C4-2B (cell line): ENCODE results near the gene IL22RA2.

Source experiments
- H3K27ac ChIP-seq: fragments of 450-650 bp; 2 replicates; pipeline ENCODE4 v1.5.1; 2017
- ZFX ChIP-seq: fragments of 450-650 bp; IDR thresholded peaks from 2 replicates; pipeline ENCODE4 v1.6.1; 2017
- TF ChIP-seq, protein P1 (sequence below): fragments of 450-650 bp; conservative IDR thresholded peaks from 2 replicates; pipeline ENCODE4 v1.5.1; 2017; ENCODE audit warnings: mild to moderate bottlenecking

The IL22RA2 gene

GRCh38 chr6:137193256-137194070 is 20.0 kb upstream of the IL22RA2 start:
- no peak for TF ChIP-seq ZFX
- TF ChIP-seq, protein P1, sequence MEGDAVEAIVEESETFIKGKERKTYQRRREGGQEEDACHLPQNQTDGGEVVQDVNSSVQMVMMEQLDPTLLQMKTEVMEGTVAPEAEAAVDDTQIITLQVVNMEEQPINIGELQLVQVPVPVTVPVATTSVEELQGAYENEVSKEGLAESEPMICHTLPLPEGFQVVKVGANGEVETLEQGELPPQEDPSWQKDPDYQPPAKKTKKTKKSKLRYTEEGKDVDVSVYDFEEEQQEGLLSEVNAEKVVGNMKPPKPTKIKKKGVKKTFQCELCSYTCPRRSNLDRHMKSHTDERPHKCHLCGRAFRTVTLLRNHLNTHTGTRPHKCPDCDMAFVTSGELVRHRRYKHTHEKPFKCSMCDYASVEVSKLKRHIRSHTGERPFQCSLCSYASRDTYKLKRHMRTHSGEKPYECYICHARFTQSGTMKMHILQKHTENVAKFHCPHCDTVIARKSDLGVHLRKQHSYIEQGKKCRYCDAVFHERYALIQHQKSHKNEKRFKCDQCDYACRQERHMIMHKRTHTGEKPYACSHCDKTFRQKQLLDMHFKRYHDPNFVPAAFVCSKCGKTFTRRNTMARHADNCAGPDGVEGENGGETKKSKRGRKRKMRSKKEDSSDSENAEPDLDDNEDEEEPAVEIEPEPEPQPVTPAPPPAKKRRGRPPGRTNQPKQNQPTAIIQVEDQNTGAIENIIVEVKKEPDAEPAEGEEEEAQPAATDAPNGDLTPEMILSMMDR = no peak
- no peak overlapping the region for H3K27ac ChIP-seq

DNA sequence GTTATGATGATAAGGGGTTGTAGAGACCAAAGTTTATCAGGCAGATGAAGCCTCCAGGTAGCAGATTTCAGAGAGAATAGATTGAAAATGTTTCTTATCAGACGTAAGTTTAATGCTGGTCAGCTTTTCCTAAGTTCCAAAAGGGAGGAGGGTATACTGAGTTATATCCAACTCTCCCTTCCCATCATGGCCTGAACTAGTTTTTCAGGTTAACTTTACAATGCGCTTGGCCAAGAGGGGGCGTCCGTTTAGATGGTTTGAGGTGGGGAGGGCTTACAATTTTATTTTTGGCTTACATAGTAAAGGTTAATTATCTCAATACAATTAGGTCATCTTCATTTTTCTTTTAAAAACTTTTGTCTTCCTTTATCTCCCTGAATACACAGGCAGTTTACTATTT is 19.4 kb upstream of the IL22RA2 start:
- H3K27ac ChIP-seq = no peak overlapping the region
- TF ChIP-seq, protein P1 = no peak; the same call in 1 of the 2 replicates
- TF ChIP-seq ZFX = no peak

GRCh38 chr6:137191670-137192069 is 18.2 kb upstream of the IL22RA2 start:
- TF ChIP-seq, protein P1 = no peak
- TF ChIP-seq ZFX = no peak
- H3K27ac ChIP-seq = no peak overlapping the region

DNA sequence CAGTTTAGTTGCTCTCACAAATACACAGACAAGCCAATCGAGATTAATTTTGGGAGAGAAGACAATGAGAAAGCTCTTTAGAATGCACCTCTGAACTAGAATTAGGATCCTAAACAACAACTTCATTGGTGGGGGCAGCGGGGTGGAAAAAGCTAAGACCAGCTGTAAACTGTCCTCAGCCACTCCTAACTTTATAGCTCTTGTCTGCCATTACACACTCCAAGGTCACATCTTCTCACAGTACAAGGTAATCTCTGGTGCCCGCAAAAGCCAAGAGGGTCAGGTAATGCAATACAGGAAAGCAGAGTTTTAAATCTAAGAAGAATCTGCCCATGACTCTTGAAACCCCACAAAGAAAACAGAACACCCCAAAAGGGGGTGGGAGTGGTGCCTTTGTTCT is 17.8 kb upstream of the IL22RA2 start:
- TF ChIP-seq, protein P1 = no peak
- TF ChIP-seq ZFX = no peak
- H3K27ac ChIP-seq = no peak overlapping the region

DNA sequence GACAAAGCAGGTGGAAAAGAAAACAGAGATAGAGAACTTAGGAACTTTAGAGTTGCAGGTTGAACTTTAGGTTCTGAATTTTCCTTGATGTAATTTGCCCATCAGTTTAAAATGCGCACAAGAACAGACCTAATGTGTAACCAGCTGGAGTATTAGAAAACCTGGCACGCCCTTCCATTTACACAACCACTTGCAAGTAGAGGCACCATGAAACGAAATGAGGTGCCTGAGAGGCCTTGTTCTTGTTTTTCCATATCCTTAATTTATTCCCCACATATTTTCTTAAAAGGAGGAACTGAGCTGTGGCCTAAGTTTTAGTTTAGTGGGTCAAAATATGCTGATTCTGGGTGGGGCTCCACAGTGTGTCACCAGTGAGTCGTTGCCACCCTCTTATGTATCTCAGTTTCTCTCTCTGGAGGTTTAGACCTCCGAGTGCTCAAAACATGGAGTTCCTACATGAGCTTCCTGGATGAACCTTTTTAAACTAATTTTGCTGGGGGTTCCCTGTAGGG is 17.2 kb upstream of the IL22RA2 start:
- H3K27ac ChIP-seq = no peak overlapping the region
- TF ChIP-seq, protein P1 = no peak
- TF ChIP-seq ZFX = no peak

DNA sequence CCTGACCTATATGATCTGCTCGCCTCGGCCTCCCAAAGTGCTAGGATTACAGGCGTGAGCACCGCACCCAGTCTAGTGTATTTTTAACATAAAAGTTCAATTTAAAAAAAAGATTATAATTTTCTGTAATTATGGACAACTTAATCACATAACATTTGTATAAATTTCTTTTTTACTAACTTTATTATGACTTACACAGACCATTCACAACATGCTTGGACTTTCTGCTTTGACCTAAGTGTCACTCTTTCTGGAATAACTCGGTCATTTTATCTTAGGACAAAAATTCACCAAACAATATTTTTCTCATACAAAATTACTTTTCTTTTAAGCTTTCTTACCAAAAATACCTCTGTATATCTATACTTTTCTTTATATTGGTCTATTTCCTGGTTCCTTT is 15.4 kb upstream of the IL22RA2 start:
- no peak for TF ChIP-seq ZFX
- TF ChIP-seq, protein P1 = no peak
- H3K27ac ChIP-seq = no peak overlapping the region

GRCh38 chr6:137185290-137185689 is 11.8 kb upstream of the IL22RA2 start:
- TF ChIP-seq ZFX = no peak
- TF ChIP-seq, protein P1 = no peak
- no peak overlapping the region for H3K27ac ChIP-seq
